Activated CD8-positive, alpha-beta memory T cell treated with anti-CD3 and anti-CD28 coated beads for 24 hours (primary cell): ENCODE measurements around the gene NFATC2.
A peak's percentile ranks its signal among the peaks of the same experiment; 100 is the strongest.

Experiments
- DNase-seq: peaks from one replicate; pipeline ENCODE4 v3.0.0-alpha.2; 2020

Gene NFATC2

DNA sequence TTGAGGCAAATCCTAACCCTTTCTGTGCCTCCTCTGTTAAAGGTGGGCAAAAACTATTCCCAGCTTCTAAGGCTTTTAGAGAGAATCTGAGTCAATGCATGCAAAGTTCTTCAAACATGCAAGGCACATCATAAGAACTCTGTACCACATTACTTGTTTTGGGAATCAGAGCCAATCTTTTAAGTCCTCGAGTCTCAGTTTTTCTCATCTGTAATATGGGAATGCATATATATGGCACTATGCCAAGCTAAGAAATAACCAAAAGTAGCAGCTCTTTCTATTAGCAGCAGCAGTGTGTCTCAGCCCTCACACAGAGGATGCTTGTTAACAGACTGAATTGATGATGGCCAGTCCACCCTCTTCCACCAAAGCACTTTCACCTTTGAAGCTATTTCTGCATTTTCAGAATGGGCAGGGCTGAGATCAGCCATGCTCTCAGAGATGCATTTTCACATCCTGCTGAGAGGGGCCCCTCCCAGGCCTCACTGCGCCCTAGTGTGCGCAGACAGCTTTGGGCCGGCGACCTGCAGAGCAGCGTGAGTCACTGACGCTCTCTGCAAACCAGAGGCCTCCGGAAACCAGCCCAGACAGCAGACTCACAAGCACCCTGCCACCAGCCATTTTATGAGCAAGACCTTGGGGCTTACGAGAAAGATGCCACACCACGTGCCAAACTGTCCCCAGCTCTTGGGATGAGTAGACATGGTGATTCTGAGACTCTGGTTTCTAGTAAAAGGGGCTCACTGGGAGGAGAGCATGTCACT is 138.0 kb downstream of the NFATC2 start:
- DNase-seq = peak; percentile 84

DNA sequence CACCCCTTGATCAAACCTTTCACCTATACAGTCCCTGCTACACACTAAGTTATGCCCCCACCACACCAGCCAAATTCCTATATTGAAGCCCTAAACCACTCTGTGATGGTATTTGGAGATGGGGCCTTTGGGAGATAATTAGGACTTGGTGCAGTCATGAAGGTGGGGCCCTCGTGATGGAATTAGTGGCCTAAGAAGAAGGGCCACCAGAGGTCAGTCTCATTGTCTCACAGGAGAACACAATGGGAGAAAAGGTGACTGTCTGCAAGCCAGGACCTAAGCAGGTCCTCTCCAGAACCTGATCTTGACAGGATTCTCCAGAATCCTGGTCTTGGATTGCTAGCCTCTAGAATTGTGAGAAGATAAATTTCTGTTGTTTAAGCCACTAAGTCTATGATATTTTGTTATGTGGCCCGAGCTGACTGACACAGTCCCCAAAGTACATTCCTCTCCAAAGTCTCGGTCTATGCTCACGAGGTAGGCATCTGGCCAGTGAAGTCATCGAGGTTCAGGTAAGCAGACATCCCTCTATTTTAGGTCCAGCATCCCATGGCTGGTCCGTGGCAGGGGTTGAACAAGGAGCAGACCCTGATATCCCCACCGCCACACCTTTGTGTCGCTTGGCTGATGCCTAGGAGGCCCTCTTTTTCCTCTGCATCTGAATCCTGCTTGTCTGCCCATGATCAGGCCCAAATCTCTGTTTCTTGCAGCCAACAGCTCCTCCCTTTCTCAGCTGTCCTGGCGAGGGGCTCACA is 138.9 kb downstream of the NFATC2 start:
- no peak for DNase-seq

DNA sequence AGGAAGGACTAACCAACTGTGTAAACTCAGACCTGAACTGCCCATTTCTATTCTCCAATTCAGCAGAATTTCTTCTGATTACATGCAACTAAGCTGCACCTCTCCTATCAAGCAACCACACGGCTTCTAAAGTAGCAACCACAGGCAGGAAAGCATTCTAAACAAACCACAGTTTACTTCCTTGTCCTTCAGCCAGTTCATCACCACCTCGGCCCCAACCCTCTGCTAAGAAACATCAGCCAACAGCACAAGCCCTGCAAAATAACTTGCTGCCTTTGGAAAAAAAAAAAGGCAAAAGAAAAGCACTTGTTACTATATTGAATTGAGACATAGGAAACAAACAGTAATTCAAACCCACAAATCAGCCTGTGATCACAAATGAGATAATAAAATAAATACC is 140.3 kb downstream of the NFATC2 start:
- no peak for DNase-seq

DNA sequence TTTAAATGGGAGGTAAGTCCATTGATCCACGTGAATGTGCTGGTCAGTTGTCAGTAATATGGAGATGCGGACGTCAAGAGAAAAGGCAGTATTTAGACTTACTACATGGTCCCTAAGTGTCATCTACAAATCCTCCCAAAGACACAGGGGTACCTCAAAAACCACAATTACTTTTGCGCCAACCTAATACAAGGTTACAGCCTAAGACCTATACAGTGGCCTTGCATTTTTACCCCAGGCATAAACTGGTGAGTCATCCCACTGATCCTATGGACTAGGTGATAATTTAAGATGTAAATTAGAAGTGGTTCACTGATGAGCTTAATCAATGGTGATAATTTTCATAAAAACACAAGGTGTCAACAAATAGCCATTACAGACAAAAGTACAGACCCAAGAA is 141.0 kb downstream of the NFATC2 start:
- no peak for DNase-seq

DNA sequence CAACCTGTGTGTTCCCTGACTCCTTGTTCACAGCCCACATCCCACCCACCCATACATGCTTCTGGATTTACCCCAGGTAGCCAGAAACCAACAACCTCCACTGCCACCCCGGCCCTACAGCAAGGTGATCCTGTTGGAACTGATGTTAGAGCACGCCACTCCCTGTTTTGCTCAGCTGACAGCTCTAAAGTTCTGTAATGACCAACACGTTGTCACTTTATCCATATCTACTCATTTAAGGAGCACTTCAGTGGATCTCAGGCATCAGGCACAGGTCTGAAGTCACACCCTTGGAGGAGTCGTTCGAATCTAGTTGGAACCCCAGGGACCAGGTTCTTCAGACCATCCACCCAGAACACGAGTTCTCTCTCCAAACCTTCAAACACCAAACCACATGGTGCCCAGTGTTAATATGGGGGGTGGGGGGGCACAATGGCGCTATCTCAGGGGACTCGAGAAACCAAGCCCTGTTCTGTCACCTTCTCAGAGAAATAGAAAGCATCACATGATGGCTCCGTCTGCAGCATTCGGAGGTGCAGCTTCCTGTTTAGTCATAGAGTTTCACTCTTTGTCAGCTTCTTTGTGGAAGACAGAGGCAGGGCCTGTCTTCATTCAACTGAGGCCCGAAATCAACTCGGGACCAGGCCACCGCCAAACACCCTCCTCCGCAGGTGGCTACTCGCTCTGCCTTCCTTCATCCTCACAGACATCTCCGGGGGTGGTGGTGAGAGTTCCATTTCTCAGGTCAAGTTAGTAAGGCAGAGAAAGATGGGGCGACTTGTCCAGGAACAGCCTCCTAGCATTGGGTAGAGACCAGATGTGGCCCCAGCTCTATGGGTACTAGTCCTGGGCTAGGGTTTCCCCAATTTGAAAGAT is 142.2 kb downstream of the NFATC2 start:
- DNase-seq = peak; percentile 89

DNA sequence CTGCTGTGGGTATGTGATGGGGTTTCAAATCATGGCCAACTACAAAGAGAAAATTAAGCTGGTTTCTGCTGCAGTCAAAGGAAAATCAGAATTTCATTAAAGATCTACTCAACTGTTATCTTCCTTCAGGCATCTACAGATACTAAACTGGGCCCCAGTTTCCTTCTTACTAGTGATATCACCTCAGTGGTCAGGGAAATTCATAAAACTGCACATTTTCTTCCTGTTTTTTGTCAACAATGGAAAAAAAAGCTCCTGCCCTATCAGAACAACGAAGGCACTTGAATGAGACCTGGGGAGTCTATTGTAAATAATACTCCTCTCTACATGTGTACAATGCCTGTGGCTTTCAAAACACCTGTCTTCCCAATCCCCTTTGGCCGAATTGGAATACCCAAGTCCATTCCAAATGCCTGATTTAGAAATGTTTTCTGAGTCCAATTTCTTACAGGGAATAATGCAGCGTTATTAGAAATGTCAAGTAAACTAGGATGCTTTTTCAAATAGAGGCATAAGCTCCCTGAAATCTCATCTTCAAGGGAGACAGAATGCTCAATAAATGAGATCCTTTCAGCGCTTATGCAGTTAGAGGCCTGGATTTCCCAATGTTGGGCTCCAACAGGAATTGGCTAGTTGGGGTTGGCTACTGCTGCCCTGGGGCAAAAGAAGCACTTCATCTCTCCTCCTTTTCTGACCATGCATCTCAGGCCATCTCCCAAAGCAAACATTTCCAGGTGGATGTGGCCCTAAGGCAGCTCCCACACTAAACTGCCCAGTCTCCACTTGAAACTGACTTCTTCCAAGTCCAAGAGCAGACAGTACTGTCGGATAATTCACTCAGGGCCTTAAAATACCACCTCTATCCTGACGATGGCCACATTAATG is 143.3 kb downstream of the NFATC2 start:
- no peak for DNase-seq

DNA sequence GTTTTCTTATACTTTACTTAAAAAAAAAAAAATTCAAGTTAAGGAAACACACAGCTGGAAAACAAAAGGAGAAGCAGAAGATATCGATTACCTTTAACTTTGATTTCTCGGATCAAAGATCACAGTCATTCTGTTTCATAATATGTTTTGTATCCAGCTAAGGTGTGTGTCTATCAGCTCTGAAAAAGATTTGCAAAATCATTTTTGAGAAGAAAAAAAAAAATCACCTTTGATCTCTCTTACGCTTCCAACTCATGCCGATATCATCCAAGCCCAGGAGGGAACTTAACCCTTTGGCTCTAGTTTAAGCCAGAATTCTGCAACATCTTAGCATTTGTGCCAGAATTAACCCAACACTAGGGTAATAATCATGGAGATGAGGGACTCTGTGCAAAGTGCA is 144.0 kb downstream of the NFATC2 start:
- no peak for DNase-seq

DNA sequence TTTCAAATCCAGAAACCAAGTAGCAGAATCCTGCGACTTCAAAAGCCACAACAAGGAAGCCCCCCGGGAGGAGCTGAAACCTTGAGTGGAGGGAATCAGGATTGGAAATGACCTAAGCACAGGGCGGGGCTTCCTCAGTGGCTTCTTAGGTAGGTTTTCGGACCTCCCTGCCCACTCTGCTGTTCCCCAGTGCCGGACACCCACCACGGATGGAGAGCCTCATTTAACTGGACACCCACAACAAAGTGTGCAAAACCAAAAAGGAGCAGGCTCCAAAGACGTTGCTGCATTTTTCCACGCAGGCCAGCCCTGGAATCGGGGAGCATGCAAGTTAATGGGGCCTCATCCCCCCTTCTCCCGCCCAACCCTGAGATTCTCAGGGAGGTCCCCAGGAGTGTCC is 144.4 kb downstream of the NFATC2 start:
- no peak for DNase-seq

DNA sequence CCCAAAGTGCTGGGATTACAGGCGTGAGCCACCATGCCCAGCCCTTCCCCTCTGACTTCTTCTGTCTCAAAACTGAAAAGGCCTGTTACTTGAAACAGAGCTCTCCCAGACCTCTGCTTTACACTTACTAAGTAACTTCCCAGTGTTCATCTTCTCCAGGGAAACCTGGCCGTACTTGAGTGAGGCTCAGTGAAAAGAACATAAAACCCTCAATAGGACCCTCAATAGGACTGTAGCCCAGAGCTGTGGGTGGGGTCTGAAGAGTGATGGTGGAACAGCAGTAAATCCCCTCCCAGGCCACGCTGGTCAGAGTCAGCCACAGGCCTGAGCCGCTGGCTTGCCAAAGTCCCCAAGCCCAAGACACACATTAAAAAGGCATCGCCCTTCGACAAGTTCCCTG is 145.4 kb downstream of the NFATC2 start:
- no peak for DNase-seq

DNA sequence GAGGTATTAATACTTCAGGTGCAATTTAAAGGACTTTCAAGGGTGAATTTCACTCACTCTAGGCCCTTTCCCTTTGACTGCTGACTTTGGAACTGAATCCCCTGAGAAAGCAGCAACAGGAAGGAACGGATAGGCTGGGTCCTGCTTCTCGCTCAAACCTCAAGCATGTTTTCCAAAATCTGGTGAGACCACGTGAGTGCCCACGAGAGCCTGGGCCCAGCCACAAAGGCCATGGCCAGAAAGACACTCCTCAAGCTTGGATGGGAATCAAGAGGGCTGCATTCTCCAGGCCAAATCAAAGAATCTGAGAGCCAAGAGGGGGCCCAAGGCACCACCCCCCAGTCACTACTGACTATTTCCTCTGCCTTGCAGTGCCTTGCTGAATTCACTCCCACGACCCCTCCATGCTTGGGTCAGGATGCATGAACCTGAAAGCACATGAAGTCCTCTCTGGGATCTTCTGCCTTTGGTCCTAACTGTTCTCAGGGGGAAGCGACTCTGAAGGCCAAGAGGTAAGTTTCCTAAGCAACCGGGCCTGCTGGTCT is 146.1 kb downstream of the NFATC2 start:
- DNase-seq = no peak

DNA sequence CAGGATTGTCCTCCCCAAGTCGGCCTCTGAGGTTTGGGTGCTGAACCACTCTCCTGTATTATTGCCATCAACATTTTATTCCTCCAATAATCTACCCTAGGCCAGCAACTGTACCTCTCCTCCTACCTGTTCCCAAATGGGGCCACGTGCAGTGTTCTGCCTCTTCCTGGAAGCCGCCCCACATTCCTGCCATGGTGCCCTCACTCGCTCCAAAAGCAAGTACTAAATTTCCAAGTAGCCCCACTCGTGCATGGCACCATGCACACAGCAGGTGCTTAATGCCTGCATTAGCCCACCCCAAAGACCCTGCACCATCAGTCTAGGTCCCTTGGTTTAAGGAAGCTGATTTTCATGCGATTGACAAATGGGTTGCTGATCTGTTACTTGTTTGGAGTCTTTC is 147.8 kb downstream of the NFATC2 start:
- DNase-seq = no peak

DNA sequence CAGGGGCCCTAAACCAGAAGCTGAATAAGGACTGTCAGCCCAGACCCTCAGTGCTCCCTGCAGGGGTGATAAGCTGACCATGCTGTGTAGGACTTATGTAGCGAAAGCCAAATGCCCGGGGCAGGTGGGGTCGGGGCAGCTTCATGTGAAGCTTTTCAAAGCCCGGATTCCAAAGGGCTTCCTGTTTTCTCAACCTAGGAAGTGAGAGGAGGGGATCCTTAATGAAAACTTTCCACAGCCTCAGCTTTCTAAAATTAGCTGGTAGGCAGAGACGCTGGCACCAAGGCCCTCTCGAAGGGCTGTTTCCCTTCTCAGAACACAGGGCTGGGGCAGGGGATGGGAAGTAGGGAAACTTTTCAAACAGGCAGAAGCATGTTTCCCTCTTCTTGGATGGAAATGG is 148.9 kb downstream of the NFATC2 start:
- DNase-seq = no peak

DNA sequence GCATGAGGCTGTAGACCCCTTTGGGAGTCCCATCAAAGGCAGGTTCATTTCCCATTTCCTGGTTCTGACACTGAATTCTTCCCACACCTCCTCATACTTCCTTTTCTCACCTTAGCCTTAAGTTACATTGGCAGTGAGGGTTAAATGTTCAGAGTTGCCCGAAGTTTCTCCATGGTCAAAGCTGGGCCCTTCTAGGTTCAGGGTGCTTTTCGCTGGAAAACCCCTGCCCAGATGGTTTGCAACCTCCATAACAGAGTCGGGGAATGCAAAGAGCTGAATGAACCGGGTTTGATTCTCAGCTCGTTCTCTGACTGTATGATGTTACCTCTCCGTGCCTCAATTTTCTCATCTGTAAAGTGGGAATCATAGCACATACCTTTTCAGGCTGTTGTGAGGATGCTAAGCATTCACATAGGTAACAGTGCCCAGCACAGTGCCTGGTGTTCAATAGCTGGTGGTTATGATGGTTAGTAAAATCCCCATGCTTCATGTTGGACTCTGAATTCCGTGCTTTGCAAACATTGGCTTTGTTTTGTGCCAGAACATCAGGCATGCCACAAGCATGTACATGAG is 149.8 kb downstream of the NFATC2 start:
- no peak for DNase-seq

DNA sequence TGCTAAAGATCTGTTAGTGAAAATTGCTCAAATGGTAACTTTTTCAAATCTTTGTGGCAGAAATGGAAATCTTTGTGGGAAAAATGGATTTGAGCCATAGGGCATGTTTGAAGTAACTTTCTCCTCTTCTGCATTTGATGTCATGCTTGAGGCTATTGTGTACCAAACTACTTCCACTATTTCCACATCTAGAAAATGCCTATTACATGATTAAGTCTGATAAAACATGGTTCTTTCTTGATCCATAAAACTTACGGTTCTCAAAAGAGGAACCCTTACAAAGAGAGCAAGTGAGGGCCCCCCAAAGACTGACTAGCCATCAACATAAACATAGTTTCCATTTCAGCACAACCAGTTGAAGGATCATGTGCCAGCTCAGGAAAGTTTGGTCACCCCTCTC is 150.6 kb downstream of the NFATC2 start:
- DNase-seq = no peak

DNA sequence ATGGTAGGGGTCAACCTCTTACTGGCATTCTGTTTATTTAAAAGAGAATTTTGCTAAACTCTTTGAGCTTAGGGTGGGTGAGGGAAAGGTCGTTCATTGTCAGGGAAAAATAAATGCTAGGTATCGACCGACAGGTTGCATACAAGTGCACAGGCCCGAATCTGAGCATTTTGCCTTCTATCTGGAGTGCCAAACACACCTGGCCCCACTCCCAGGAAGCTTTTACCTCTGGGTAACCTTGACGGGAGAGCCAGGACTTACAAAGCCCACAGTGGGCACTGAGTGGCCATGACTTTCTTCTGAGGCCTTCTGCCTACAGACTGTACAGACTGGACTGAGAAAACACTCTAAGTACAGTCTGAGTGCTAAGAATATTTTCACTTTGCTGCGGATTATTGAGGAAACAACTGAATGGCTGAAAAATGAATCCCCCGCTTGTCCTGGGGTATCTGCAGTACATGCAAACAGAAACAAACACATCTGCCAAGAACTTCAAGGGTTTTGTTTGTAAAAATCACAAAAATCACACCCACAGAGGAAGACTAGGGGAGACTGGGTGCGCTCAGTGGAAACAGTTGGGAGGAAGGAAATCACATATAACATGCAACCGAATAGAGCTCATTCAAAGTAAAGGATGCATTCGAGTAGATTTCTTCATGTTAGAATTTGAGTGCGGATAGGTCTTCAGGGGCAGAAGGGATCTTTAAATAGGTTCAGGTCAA is 152.8 kb downstream of the NFATC2 start:
- no peak for DNase-seq

DNA sequence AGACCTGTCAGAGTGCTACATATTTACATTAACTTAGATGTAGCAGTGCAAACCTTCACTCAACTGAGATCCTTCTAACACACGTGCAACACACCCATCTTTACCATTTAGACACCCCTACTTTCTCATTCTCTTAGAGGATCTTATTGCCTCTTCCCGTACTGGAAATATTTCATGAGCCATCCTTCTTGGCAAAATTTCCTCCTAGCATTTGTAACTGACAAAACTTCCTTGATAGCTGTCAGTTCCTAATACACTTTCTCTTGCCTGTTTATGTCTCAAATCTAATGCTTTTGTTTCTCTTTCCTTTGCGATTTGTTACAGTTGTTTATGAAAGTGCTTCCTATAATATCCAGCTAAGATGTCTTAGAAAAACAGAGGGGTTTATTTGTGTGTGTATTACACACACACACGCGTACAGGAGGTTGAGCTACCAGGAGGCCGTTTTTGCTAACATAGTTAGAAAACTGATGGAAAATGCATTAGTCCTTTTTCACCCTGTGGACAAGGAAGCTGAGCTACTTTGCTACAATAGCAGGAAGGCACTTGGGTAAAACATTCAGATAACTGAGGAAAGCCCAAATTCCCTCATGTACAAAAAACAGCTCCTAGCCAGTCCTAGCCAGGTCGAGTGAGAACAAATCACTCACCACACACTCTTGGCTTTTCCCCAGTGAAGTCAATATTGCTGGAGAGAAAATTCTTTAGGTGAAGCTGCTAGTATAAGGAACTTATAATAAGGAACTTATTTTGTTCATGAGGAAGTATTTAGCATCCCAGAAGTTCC is 153.6 kb downstream of the NFATC2 start:
- no peak for DNase-seq

DNA sequence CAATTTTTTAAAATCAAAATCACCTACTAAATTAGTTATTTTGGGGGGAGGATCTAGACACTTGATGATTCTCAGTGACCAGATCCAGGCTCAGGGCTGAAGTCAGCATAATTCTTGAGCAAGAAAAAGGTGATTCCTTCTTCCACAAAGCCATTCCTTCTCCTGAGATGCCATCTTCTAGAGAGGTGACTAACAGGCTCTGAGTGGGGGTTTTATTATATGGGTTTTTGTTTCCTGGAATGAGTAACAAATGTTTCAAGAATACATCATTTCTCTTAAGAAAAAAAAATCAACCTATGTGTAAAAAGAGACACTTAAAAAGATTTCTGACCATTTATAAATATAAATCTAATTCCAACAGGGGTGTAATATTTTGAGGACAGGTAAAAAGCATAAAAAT is 154.3 kb downstream of the NFATC2 start:
- no peak for DNase-seq

DNA sequence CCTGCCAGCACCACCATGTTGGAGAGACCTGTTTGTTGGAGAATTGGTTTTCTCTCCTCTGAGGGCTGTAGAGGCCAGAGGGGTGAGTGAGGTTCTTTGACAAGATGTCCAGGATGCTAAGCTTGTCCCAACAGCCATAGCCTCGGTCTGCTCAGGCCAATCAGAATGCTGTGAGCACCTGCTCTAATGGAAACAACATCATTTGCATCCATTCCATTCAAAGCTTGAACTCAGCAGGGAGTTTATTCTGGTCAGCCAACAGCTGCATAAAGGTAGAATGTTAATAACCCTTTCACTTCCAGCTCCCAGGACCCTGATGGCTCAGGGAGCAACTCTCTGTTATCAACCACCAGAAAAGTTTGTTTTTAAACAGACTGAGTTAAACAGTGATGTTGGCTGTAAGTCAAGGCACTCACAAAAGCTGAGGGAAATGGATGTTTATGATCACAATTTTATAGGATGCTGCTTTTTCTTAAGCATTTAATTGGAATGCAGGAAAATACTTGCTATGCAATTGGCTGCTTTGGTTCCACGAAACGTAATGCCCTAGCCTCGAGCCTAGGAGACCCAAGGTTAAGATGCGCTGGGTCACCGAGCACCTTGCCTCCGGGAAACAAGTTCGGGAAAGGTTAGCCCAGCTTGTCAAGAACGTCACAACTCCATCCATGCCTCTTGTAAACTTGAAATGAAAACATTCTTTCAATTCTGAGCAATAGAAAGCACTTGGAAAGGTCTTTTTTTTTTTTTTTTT is 155.2 kb downstream of the NFATC2 start:
- no peak for DNase-seq

DNA sequence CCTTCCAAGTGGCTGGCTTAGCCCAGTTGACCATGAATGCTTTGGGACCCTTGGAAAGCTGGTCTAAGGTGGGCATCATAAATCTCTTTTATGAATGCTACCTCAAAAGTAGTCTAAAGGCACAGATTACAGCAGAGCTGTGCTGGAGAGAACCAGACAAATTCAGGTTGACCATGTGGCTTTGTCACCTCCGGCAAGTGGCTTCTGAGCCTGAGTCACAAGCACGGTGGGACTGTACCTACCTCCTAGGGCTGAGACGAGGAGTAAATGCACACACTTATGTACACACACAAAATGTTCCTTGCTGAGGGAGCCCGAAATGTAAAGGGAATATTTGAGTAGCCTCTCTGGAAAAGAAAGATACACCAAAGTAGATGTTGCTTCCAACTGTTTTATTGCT is 155.9 kb downstream of the NFATC2 start:
- no peak for DNase-seq
